GM21526 (cell line): ENCODE measurements around the gene ANAPC5.
A peak's percentile ranks its signal among the peaks of the same experiment; 100 is the strongest.
"Not testable (repeated sequence)": the region's sequence is repeated elsewhere in the genome, so short reads cannot be mapped to it uniquely, and the experiment has no call there.

Experiments used
- ATAC-seq: cut with Tn5 transposase; IDR thresholded peaks from one replicate; pipeline ENCODE4 v1.9.1; 2021; ENCODE audit warnings: moderate library complexity; ENCODE audit not compliant: unreplicated experiment, low FRiP score

ANAPC5 gene, protein sequence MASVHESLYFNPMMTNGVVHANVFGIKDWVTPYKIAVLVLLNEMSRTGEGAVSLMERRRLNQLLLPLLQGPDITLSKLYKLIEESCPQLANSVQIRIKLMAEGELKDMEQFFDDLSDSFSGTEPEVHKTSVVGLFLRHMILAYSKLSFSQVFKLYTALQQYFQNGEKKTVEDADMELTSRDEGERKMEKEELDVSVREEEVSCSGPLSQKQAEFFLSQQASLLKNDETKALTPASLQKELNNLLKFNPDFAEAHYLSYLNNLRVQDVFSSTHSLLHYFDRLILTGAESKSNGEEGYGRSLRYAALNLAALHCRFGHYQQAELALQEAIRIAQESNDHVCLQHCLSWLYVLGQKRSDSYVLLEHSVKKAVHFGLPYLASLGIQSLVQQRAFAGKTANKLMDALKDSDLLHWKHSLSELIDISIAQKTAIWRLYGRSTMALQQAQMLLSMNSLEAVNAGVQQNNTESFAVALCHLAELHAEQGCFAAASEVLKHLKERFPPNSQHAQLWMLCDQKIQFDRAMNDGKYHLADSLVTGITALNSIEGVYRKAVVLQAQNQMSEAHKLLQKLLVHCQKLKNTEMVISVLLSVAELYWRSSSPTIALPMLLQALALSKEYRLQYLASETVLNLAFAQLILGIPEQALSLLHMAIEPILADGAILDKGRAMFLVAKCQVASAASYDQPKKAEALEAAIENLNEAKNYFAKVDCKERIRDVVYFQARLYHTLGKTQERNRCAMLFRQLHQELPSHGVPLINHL

GRCh38 chr12:121351820-121352681 is at the start of gene ANAPC5:
TSS of gene ANAPC5 (minus strand) at chr12:121352411. CDS start at chr12:121352340, 71 bp downstream.
- ATAC-seq, result peak; percentile 98

DNA sequence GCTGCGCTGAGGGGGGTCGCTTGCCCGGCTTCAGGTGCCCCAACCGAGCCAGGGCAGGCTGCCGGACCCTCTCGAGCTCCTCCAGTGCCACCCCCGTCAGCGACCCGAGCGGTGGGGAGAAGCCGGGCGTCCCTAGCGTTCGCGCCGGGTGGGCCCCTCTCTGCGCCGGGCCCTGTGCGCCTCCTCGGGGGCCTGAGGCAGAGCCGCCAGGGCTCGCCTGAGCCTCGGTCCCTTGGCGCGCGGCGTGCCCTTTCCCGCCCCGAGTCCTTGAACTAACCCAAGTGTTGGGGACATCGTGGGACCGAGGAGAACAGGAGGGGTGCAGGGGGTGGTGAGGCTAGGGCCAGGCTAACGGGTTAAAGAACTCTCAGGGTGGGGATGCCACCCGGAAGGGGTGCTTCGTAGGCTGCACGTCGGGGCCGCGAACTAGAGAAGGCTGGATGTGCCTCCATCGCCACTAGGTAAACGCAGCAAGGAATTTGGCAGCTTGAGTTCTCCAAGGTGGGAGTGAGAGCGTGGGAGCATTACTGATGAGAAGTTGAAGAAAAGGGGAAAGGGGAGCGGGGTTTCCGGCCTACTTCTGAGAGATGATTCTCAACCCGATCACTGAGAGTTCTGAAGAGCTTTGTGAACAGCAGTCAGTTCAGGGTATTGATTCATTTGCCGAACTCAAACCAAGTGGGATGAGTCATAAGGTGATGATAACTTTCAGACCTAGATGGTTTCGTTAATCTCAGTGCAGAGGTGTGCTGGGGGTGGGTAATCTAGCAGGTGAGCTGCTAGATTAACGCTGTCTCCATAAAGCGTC is 48.3 kb upstream of the ANAPC5 start:
- peak; percentile 38 for ATAC-seq

GRCh38 chr12:121399391-121400331 is 47.5 kb upstream of the ANAPC5 start, which contains the start of gene RNF34:
TSS of gene RNF34 (plus strand) at chr12:121400118. CDS start at chr12:121400213, 95 bp downstream.
- ATAC-seq, result peak; percentile 88

DNA sequence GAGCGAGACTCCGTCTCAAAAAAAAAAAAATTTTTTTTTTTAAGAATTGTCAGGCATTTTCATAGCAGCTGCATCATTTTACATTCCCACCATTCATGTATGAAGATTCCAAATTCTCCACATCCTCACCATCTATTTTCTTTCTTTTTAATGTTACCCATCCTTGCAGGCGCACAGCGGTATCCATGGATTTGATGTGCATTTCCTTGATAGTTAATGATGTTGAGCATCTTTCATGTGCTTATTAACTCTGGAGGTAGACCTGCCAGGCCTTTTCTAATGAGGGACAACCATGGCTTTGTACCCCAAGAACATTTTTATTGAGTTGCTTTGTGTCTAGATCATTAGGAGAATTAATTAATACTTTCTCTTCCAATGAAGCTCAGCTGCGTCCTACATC is 46.1 kb upstream of the ANAPC5 start:
- no peak for ATAC-seq

DNA sequence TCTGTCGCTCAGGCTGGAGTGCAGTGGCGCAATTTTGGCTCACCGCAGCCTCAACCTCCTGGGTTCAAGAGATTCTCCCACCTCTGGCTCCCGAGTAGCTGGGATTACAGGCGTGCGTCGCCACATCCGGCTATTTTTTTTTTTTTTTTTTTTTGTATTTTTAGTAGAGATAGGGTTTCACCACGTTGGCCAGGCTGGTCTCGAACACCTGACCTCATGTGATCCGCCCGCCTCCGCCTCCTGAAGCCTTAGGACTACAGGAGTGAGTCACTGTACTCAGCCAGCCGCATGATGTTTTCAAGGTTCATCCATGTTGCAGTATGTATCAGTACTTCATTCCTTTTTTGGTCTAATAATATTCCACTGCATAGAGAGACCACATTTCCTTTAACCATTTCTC is 45.3 kb upstream of the ANAPC5 start:
- no peak for ATAC-seq

DNA sequence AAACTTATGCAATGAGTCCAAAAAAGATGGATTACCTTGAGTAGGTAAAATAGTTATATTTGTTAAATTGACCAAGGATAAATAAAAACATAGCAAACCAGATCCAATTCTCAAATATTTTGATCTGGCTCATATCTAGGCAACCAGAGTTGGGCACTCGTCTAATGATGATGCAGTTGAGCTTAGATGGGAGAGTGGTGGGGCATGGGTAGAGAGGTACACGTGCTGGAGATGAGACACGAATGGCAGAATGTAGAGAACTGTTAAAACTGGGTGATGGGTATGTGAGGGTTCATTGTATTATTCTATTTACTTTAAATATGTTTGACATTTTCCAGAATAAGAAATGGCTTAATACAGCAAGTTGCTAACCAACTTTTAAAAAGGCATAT is 40.1 kb upstream of the ANAPC5 start:
- no peak for ATAC-seq

DNA sequence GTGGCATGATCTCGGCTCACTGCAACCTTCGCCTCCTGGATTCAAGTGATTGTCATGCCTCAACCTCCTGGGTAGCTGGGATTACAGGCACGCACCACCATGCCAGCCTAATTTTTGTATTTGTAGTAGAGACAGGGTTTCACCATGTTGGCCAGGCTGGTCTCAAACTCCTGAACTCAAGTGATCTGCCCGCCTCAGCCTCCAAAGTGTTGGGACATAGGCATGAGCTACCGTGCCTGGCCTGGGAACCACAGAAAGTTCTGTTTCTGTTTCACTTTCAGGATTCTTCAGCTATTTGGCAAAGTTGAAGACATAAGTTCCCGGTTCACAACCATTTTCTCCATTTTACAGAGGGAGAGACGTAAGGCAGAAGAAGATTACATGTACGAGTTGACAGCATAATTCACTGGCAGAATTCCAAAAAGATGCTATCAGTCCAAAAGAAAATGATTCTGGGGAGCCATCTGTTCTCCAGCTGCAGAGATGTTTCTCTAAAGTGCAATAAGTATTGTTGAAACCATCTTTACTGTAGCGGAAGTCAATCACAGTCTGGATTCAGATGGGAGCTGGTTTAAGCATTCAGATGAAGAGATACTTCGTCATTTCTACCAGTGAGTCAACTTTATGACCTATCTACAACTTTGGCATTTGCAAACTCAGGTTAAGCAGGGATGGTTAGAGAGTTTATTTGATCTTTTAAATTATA is 39.6 kb upstream of the ANAPC5 start:
- ATAC-seq, result no peak

DNA sequence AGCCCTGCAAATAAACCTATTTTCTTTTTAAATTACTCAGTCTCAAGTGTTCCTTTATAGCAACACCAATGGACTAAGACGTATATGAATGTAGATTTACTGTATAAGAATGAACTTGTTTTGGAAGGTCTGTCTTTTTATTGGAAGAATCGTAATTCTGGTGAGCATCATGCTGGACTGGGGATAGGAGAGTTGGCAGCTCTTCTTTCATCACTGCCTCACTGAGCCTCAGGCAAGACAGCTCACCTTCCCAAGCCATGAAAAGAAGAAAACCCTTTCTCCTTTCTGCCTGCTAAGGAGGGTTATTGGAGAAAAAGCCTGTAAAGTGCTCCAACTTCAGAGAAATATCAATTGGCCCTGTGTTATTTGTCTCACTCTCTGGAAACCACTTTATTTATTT is 38.6 kb upstream of the ANAPC5 start:
- ATAC-seq, result no peak

GRCh38 chr12:121388421-121388981 is 36.3 kb upstream of the ANAPC5 start:
- no peak for ATAC-seq

- not testable (repeated sequence) for ATAC-seq
These were observed 32.7 kb upstream of the ANAPC5 start for GRCh38 chr12:121384891-121385290.

DNA sequence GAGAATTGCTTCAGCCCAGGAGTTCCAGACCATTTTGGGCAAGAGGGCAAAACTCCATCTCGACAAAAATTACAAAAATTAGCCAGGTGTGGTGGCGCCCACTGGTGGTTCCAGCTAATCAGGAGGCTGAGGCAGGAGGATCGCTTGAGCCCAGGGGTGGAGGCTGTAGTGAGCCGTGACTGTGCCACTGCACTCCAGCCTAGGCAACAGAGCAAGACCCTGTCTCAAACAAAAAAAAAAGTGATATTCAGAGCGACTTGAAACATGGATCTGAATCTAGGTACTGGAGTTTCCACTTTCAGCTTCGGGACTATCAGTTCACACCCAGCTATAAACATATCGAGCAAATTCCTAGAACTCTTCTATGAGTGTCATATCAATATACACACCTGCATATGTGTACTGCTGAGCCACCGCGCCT is 31.4 kb upstream of the ANAPC5 start:
- no peak for ATAC-seq

DNA sequence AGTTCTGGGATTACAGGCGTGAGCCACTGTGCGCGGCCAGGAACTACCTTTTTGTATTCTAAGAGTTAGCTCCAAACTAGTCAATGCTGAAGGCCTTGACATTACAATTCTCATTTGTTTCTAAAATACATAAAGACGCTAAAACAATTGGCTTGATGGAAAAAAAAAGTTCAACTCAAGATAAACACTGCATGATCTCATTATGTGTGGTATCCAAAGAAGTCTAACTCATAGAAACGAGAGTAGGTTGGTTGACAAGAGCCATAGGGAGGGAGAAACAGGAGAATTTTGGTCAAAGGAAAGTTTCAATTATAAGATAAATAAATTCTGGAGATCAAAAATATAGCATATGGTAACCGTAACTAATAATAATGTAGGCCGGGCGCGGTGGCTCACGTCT is 27.7 kb upstream of the ANAPC5 start:
- no peak for ATAC-seq

DNA sequence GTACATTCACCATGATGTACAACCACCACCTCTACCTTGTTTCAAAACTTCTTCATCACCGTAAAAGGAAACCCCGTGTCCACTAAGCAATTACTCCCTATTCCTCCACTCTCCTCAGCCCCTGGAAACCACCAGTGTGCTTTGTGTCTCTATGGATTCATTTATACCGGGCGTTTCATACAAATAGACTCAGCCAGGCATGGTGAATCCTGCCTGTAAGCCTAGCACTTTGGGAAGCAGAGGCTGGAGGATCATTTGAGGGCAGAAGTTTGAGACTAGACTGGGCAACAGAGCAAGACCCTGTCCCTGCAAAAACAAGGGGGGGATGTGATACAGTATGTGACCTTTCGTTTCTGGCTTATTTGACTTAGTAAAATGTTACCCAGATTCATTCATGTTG is 26.5 kb upstream of the ANAPC5 start:
- ATAC-seq, result no peak

DNA sequence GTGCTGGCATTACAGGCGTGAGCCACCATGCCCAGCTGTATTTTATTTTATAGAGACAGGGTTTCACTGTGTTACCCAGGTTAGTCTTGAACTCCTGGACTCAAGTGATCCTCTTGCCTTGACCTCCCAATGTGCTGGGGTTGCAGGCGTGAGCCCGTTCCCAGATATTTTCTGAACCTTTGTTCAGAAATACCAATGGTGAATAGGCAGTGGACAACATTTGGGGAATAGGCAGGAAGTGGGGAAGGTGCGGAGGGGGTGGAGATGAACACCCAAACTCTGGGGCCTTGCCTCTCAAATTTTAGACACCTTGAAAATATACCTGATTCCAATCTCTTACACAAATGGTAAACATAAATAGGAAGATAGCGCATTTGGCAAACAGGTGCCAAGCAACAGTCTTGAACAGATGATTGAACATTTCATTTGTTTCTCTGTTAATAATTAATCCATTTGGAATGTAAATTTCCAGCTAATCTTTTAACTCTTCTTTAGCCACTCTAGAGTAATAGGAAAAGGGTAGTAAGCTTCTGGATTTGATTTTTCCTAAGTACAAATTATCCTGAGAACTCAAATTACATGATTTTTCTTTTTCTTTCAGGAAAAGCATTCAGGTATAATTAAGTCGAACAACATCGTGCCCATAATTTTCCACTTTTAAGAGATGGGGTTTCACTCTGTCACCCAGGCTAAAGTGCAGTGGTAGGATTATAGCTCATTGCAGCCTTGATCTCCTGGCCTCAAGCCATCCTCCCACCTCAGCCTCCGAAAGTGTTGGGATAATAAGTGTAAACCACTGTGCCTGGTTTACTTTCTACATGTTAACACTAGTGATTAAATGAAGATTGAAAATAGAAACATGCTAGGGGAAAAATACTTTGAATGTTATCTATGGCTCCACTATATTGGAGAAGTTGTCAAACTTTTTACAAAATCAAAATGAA is 24.8 kb upstream of the ANAPC5 start:
- ATAC-seq, result no peak

GRCh38 chr12:121374945-121375584 is 22.9 kb upstream of the ANAPC5 start:
- ATAC-seq, result not testable (repeated sequence)

GRCh38 chr12:121374336-121374735 is 22.1 kb upstream of the ANAPC5 start:
- ATAC-seq, result not testable (repeated sequence)
